NB4 (cell line): ENCODE measurements around the gene ALG2.

Experiments
- CTCF ChIP-seq: IDR thresholded peaks from one replicate; pipeline ENCODE4 v1.5.1; 2012; ENCODE audit warnings: low read depth, low read length
- MAX ChIP-seq: IDR thresholded peaks from 2 replicates; pipeline ENCODE4 v1.6.1; 2011; ENCODE audit warnings: low read depth, low read length
- MYC ChIP-seq: IDR thresholded peaks from 2 replicates; pipeline ENCODE4 v1.6.1; 2011; ENCODE audit warnings: low read depth, low read length

- no peak for TF ChIP-seq CTCF
- no peak for TF ChIP-seq MAX
- no peak for TF ChIP-seq MYC
Measured at GRCh38 chr9:99185348-99185632, 36.5 kb downstream of the ALG2 start.
